NCI-H1417 treated with DMSO at 0.1 percent for 48 hours (cell line): ENCODE measurements around the gene PKNOX1.
"Not testable (repeated sequence)": the region's sequence is repeated elsewhere in the genome, so short reads cannot be mapped to it uniquely, and the experiment has no call there.

Experiments used
- DNase-seq: peaks from one replicate; lab custom pipeline; 2025; lab: John Stamatoyannopoulos, UW

Gene PKNOX1

DNA sequence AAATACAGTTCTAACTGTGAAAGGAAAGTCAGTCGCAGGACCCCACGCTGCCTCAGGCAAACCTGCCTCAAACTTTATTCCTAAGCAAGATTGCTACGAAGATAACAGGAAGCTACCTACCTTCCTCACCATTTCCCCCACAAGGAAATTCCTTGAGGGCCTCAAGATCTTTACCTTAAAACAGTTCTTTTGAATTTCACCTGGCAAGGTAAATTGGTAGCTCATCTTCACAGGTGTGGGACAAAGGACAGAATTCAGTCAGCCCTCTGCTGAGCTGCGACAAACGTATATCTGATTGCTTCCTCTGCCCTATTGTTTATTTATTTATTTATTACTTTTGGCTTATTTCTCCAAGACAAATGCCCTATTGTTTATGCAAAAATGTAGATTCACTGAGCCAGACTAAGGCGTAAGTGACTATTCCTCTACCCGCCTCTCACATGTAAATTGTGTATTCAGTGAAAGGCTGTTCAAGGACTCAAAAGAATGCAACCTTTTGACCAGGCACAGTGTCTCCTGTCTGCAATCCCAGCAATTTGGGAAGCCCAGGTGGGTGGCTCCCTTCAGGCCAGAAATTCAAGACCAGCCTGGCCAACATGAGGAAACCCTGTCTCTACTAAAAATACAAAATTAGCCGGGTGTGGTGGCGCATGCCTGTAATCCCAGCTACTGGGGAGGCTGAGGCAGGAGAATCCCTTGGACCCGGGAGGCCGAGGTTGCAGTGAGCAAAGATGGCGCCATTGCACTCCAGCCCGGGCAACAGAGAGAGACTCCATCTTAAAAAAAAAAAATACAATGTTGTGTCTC, 17.3 kb upstream of the PKNOX1 start:
- no peak for DNase-seq

DNA sequence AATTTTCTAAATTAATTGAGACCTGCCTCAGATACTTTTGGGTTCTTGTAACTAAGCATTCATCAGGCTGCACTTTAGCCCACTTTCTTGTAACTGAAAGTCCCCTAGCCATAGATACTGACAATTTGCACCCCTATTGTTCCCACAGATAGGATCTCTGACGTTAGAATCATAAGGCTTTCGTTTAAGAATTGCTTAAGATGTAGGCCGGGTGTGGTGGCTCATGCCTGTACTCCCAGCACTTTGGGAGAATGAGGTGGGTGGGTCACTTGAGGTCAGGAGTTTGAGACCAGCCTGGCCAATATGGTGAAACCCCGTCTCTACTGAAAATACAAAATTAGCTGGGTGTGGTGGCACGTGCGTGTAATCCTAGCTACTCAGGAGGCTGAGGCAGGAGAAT, 16.2 kb upstream of the PKNOX1 start:
- DNase-seq, result not testable (repeated sequence)

DNA sequence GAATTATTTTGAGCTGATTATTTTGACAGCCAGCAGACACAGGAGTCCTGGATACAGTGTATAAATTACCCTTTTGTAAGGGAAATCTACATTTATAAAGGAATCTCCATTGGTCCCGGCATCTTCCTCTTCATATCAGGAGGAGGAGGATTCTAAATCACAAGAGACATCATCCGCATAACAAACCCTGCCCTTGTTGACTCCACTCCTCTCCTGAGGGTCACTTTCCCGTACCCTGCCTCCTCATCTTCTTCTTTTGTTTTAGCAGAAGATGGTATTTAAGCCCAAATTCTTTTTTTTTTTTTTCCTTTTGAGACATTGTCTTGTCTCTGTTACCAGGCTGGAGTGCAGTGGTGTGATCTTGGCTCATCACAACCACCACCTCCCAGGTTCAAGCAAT, 14.6 kb upstream of the PKNOX1 start:
- no peak for DNase-seq

DNA sequence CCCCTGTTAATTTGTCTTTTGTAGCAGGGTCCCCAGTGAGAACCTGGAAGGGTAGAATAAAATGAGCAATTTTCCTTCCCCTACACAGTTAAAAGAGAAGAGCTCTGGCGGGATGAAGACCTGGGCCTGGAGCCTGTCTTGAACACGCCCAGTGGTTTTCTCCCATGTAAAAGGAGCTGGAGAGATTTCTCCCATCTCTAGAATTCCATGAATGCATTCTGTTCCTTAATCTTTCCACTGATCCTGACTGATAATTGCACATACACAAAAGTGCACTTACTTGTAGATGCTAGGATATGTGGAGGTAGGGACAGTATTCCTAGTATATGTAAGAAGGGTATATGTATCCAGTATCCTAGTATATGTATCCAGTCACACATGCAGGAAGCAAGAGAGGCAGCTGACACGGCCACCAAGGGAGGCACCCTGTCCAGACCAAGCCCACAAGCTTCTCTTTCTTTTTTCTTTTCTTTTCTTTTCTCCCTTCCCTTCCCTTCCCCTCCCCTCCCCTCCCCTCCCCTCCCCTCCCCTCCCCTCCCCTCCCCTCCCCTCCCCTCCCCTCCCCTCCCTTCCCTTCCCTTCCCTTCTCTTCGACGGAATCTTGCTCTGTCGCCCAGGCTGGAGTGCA, 11.9 kb upstream of the PKNOX1 start:
- no peak for DNase-seq

DNA sequence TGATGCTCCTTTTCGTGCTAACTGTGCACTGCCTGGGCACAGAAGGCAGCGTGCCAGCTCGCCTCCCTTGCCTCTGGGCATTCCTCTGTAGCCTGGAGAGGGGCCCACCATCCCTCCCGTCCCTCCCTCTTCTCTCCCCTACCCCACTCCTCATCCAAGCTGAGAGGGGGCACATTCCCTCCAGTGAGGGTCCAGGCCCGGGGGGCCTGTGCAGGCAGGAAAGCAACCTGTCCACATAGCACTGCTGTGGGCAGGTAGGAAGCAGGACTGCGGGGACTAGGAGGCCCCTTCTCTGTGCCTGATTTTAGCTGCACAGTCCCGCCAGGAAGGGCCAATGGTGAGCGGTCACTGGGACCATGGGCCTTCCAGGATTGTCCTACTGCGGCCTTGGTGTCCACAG, 10.3 kb upstream of the PKNOX1 start:
- DNase-seq, result no peak

DNA sequence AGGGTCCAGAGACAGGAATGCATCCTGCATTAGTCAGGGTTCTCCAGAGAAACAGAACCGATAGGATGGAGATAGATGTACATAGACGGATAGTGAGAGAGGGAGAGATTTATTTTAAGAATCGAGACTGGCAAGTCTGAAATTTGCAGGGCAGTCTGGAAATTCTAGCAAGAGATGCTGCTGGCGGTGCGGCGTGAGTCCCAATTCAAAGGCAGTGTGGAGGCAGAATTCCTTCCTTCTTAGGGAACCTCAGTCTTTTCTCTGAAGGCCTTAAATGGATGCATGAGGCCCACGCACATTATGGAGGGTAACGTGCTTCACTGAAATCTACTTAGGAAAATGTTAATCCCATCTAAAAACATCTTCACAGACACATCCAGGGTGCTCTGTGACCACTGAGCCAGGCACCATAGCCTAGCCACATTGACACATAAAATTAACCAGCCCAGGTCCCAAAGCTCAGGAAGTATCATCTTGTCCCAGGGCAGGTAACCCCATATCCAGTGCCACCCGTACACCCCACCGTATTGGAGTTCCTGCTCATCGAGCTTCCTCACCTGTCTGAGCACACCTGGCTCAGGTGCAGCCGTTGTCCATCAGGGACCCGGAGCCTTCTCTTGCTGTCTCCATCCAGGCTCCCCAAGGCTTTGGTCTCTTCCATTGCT, 9.7 kb upstream of the PKNOX1 start:
- DNase-seq, result no peak

DNA sequence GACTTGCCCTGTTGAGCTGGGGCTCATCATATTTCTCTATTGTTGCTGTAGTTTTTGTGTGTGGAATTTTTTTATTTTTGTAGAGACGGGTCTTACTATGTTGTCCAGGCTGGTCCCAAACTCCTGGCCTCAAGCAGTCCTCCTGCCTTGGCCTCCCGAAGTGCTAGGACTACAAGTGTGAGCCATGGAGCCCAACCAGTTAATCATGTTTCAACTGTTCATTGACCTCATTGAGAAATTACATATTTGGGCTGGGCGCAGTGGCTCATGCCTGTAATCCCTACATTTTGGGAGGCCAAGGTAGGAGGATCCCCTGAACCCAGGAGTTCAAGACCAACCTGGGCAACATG, 9.2 kb upstream of the PKNOX1 start:
- no peak for DNase-seq

DNA sequence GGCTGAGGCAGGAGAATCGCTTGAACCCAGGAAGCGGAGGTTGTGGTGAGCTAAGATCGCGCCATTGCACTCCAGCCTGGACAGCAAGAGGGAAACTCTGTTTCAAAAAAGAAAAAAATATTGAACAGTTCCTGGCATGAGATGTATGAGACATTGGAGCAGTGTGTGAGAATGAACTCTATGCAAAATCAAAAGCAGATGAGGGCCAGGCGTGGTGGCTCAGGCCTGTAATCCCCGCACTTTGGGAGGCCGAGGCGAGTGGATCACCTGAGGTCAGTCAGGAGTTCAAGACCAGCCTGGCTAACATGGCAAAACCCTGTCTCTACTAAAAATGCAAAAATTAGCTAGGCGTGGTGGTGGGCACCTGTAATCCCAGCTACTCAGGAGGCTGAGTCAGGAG, 6.7 kb upstream of the PKNOX1 start:
- DNase-seq, result not testable (repeated sequence)

DNA sequence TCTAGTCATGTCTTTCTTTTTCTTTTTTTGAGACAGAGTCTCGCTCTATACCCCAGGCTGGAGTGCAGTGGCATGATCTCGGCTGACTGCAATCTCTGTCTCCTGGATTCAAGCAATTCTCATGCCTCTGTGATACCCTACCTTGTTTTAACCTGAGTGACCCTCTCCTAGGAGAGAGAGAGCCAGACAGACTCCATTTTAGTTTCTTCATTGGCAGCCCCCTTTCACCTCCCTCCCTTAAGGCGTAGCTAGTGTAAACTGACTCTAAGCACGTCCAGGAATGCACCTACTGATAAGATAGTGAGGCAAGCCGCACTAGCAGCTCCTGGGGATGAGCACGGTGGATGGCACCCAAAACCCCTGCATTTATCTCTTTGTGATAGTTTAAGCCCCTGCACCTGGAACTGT, 5.2 kb upstream of the PKNOX1 start:
- no peak for DNase-seq

DNA sequence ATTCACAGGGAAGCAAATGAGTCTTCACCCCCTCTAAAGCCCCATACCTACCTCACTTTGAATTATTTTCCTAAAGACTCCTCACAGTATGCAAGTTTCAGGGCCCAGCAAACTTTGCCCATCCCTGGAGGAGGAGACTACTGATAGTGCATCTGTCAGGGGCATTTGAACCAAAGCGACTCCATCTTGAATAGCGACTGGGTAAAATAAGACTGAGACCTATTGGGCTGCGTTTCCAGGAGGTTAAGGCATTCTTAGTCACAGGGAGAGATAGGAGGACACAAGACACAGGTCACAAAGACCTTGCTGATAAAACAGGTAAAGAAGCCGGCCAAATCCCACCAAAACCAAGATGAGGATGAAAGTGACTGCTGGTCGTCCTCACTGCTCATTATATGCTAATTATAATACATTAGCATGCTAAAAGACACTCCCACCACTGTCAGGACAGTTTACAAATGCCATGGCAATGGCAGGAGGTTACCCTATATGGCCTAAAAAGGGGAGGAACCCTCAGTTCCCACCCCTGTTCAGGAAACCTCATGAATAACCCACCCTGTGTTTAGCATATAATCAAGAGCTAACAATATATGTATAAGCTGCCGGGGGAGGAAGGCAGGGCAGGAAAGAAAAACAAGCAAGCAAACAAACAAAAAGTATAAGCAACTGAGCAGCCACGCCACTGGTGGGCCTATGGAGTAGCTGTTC, 3.3 kb upstream of the PKNOX1 start:
- no peak for DNase-seq

DNA sequence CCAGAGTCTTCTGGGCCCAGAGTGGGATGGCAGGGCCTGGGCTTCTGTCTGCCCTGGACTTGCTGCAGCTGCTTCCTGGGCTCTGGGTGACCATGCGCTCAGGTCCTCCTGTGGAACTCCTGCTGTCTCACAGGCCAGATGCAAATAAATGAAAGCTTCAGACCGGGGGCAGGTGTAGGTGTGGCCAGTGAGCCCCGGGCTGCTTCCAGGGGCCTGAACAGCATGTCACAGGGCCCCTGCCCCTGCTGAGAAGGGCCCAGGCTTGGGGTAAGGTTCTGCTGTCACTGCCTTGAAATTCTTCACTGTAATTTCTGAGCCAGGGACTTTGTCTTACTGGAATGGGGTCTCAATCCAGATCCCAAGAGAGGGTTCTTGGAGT, 2.5 kb upstream of the PKNOX1 start:
- no peak for DNase-seq

DNA sequence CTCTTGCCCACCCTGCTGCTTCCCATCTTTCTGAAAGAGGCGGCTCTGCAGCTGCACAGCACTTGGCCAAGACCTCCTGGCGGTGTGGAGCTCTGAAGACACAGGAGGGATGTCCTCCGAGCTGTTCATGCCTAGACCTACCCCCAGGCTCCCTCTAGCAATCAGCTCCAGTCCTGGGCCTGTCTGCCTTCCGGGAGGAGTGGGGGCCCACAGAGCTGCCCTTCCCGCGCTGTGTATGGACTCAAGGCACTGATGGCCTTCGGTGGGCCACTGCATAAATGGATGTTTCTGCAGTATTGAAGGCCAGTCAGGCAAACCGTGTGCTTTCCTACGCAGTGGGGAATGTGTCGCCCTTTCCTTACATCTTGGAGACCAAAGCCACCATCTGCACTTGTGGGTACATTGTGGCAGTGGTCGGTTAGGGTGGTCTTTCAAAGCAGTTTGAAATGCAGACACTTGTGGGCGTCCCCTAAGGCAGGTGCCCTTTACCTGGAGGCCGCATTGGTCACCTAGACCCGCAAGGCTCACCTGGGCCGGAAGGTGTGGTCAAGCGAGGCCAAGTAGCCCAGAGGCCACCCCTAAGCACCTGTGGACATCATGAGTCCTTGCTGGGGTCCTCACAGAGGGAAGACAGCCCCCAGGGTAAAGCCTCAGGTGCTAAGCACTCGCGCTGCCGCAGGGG, 912 bp upstream of the PKNOX1 start:
- DNase-seq, result no peak

DNA sequence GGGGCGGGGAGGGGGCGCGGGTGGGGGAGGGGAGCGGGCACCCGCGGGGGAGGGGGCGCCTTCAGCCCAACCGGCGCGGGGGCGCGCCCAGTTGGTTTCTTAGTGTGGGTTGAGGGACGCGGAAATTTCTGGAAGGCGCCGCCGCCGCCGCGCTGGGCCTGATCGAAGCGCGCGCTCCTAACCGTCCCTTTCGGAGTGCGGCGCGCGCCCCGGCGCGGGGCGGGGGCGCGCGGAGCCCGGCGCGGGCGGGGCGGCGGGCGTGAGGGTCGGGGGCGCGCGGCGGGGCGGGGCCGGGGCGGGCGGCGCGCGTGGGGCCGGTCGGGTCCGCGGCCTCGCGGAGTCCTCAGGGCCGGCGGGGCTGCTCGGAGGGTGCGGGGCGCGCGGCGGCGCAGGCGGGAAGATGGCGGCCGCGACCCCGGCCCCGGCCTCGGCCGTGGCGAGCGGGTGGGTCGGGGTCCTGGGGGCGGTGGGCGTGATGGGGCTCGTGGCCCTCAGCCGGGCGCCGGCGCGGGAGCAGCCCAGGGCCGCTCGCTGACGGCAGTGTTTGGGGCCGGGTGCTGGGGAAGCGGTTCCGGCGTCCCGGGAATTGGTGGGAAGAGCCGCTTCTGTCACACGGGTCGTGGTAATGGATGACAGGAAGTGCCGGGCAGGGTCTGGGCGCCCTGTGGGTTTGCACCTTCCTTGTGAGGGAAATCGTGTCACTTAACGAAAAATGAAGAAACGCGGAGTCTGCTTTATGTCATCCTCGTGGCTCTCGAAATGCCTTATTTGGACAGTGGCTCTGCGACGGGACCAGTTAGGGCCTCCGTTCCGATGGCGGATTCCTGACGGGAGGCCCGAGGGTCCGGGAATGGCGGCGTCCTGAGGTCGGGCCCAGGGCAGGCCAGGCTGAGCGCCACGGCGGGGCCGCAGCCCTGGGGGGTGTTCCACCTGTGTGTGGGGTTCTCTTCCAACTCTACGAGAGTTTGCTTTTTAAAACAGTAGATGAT, 764 bp downstream of the PKNOX1 start:
- peak; percentile 21 for DNase-seq

DNA sequence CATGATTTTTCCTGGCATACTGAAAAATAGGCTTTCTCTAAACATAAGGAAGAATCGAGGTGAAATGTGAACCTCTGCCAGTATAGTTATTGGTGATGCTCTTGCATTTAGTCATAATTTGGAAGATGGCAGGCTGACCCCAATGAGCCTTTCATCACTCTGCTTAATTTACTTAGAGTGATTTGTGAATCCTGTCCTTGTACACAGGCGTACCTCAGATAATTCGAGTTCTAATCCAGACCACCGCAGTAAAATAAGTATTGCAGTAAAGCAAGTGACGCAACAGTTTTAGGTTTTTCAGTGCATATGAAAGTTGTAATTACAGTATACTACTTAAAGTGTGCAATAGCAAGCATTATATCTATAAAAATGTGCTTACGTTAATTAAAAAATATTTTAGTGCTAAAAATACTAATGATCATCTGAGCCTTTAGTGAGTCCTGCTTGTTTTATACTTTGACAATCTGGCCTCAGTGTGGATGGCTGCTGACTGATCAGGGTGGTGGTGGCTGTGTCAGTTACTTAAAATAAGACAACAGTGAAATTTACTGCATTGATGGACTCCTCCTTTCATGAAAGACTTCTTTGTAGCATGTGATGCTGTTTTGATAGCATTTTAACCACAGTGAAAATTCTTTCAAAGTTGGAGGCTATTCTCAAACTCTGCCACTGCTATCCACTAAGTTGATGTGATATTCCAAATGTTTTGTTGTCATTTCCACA, 1.7 kb downstream of the PKNOX1 start:
- no peak for DNase-seq

DNA sequence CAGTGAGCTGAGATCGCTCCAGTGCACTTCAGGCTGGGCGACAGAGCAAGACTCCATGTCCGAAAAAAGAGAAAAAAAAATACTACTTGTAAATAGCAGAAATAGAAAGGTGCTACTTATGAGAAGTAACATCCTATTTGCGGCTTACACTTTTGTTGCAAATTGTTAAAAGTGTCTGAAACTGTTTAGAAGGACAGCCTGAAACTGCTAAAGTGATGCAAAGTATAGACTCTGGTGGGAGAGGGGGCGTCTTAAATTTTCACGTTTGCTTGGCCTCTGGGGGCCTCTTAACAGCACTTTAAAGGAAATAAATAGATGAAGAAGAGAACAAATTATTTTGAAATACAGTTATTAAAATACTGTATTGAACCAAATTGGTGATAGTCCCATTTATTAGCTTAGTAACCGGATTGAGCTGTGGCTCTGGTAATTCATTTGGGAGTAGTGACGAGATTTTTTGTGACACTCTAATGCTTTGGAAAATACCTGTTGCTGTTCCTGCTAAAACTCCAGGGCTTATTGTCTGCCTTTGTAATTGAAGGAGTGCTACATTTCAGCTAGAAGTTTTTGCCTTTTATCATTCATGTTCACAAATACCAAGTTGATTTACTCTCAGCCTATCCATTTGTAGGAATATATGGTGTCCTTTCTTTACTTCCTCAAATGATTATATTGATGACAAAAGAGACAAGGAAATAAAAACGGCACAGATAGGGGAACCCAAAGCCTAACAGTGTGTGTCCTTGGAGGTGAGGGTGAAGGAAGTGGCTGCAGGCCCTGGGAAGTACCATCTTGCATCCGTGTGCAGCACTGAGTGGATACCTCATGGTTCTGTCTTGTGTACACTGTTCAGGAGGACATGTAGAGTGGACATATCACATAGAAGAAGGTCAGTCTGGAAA, 6.2 kb downstream of the PKNOX1 start:
- no peak for DNase-seq

DNA sequence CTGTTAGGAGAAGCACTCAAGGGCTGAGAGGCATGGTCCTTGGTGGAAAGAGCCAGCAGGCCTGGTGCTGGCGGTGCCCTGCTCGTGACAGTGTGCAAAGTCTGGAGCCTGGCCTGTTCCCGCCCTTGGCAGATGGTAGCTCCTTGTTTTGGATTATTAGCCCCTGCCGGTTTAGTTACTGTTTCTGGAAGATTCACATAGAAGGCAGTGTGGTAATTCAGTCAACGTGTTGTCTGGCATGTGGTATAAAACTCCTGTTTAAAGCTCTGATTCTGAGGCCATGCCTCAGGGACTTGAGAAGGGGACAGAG, 6.8 kb downstream of the PKNOX1 start:
- no peak for DNase-seq

DNA sequence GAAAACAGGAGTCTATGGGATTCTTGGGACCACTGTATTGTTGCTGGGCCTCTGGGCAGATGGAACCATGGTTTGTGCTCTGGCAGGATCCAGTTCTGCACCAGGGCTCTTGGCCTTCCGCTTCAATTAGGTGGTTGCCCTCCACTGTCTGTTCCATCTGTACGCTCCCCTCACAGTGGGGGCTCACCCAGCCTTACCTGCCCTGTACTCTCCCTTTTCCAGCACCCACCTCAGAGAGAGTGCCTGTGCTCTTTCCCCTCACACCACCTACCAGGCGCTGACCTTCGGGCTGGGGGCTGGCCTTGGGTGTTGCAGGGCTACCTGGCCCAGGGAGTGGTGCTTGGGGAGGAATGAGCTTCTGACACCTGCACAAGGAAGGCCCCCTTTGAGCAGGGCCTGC, 7.5 kb downstream of the PKNOX1 start:
- no peak for DNase-seq

DNA sequence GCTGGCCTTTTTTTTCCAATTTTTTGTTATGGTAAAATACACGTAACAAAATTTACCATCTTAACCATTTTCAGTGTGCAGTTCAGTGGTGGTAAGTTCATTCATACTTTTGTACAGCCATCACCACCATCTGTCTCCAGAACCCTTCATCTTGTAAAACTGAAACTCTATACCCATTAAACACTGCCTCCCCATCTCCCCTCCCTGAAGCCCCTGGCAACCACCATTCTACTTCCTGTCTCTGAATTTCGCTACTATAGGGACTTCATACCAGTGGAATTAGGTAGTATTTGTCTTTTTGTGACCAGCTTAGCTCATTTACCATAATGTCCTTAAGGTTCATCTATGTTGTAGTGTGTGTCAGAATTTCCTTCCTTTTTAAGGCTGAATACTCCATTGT, 8.7 kb downstream of the PKNOX1 start:
- DNase-seq, result no peak

DNA sequence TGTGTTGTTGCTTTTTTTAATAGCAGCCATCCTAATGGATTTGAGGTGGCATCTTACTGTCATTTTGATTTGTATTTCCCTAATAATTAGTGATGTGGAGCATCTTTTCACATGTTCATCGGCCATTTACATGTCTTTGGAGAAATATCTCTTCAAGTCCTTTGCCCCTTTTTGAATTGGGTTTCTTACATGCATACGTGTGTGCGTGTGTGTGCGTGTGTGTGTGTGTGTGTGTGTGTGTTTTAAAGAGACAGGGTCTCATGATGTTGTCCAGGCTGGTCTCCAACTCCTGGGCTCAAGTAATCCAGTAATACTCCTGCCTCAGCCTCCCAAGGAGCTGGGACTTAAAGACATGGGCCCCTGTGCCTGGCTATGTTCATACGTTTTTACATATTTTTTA, 9.5 kb downstream of the PKNOX1 start:
- DNase-seq, result no peak
